ENCODE results near the gene MGRN1. TPM values are rescaled to one million over a fixed set of nuclear protein-coding genes. Genes with fewer than 3 reads are reported as not detected.

Gene MGRN1
- total RNA-seq, 4 donors from 2014 or later: 37.5 to 59.1 (median 42.7) TPM

DNA sequence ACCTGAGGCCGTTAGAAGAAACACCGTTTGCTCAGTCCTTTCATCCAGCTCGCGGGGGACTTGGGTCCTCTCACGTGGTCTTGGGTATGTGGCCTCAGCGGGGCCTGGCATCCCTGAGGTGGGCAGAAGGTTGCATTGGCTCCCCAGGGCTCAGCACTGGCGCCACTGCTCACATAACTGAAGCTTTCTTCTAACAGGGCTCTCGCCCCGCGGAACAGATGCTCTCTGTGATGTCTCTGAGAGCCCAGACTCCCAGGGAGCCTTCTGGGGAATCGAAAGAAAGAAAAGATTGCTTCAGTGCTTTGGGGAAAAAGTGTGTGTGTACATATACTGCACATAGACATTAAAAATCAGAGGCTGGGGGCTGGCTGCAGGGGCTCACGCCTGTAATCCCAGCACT, 10.1 kb downstream of the MGRN1 start:
- WGBS, 2 donors: 63 to 68% methylated on average over 12 of the region's 12 CpGs

DNA sequence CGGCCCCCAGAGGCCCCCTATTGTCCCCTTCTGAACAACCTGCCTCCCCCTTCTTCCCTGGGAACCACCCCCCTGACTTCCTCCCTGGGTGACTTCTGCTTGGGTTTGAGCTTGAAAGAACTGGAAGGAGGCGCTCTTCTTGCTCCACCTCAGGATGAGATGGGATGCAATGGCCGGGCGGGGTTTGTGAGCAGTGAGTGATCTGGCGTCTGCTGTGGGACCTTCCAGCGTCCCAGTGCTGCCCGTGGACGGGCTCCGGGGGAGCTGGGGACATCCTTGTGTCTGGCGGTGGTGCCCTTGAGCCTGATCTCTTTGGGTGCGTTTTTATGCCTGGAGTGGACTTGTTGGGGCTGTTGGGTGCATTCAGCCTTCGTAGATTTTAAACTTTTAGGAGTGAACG, 11.6 kb downstream of the MGRN1 start:
- peaks cover 0 to 10% (median 0%) of the 10 kb centered on the region in 4 donors for H3K9me3 ChIP-seq
- peaks cover 0 to 31% (median 0%) of the 10 kb centered on the region in 3 donors for H3K36me3 ChIP-seq
- 85 to 86% methylated on average over 13 of the region's 13 CpGs for WGBS, 2 donors
- peaks cover 0 to 42% (median 11%) of the 10 kb centered on the region in 4 donors for H3K4me1 ChIP-seq
- no peaks in the 10 kb centered on the region for H3K27me3 ChIP-seq
- no peak for DNase-seq (ENCODE audit: low spot score in 2 of 2)
- no peak overlapping the region for H3K27ac ChIP-seq
- TF ChIP-seq POLR2A (IDR thresholded peaks at IDR 0.05) (no peak), EP300 (IDR thresholded peaks at IDR 0.05) (no peak)
- TF ChIP-seq, protein P1, sequence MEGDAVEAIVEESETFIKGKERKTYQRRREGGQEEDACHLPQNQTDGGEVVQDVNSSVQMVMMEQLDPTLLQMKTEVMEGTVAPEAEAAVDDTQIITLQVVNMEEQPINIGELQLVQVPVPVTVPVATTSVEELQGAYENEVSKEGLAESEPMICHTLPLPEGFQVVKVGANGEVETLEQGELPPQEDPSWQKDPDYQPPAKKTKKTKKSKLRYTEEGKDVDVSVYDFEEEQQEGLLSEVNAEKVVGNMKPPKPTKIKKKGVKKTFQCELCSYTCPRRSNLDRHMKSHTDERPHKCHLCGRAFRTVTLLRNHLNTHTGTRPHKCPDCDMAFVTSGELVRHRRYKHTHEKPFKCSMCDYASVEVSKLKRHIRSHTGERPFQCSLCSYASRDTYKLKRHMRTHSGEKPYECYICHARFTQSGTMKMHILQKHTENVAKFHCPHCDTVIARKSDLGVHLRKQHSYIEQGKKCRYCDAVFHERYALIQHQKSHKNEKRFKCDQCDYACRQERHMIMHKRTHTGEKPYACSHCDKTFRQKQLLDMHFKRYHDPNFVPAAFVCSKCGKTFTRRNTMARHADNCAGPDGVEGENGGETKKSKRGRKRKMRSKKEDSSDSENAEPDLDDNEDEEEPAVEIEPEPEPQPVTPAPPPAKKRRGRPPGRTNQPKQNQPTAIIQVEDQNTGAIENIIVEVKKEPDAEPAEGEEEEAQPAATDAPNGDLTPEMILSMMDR (IDR thresholded peaks at IDR 0.05): no peak
- no peak overlapping the region for H3K4me3 ChIP-seq

More for the DNA sequence above, 10.1 kb downstream of the MGRN1 start:
- Histone ChIP-seq H3K4me3 (no peak overlapping the region), H3K4me1 (peaks cover 0 to 28% (median 0%) of the 10 kb centered on the region in 4 donors), H3K27ac (no peak overlapping the region), H3K36me3 (peaks cover 0 to 35% (median 0%) of the 10 kb centered on the region in 3 donors), H3K9me3 (peaks cover 0 to 16% (median 0%) of the 10 kb centered on the region in 4 donors), H3K27me3 (no peaks in the 10 kb centered on the region)
- TF ChIP-seq, protein P1 (IDR thresholded peaks at IDR 0.05): no peak
- TF ChIP-seq POLR2A (IDR thresholded peaks at IDR 0.05): no peak
- TF ChIP-seq EP300 (IDR thresholded peaks at IDR 0.05): no peak
- no peak for DNase-seq (ENCODE audit: low spot score in 2 of 2)

DNA sequence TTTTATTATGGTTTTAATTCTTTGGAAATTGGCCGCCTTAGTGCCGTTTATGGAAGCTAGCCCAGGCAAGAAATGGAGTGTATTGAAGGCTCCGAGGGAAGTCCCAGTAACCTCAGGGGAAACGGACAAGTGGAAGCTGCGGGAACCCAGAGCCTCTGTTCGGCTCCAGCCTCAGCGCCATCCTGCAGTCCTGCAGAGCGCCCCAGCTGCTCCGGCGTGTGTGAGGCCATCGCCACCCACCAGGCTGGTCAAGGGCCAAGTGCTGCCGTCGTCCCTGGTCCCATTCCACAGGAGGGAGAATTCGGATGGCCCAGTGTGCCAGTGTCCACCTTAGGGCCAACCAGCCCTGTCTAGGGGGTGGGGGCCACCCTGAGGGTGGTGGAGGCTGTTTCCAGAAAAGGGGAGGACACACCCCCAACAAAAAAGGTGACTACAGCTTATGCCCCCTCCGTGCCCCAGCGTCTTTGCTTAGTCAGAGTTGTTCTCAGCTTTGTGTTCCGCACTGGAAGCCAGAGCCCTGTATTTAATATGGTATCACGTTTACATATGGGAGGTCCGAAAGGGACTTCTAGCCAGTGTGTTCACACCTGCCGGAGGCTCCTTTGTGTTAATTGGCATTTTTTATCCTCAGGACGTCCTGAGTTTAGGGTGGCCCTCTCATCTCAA, 13.0 kb downstream of the MGRN1 start:
- Histone ChIP-seq H3K36me3 (peaks cover 0 to 29% (median 0%) of the 10 kb centered on the region in 3 donors), H3K4me3 (no peak overlapping the region), H3K9me3 (no peaks in the 10 kb centered on the region), H3K27me3 (no peaks in the 10 kb centered on the region), H3K27ac (no peak overlapping the region), H3K4me1 (peaks cover 0 to 47% (median 11%) of the 10 kb centered on the region in 4 donors)
- TF ChIP-seq, protein P1 (IDR thresholded peaks at IDR 0.05): no peak
- TF ChIP-seq POLR2A (IDR thresholded peaks at IDR 0.05): no peak
- DNase-seq (ENCODE audit: low spot score in 2 of 2): no peak
- WGBS, 2 donors: 66 to 73% methylated on average over 21 of the region's 21 CpGs

DNA sequence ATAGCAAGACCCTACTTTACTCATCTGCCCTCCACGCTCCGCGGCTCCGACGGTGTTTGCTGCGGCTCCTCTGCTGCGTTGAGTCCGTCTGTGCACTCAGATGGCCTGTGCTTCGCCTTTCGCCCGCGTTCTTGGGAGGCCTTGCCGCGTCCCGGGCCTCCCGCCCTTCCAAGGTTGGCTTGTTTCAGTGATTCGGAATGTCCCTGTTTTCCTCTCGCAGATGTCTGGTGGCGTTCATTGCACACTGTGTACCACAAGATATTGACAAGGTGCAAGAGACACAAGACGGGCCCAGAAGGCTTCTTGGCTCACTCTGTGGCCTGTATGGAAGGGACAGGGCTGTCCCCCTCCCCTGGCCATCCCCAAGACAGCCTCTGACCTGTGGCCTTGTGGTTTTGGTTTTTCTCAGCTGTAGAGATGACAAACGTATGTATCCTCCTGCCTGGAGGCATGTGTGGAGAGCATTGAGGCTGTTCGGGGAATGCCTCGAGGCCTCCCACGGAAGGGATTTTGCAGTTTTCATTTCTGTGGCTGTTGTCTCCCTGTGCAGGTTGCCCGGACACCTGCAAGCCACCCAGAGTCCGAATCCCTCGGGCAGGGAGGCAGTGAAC, 15.4 kb downstream of the MGRN1 start:
- no peak for DNase-seq (ENCODE audit: low spot score in 2 of 2)
- no peak overlapping the region for H3K4me3 ChIP-seq
- H3K4me1 ChIP-seq: peaks cover 0 to 37% (median 11%) of the 10 kb centered on the region in 4 donors
- 83 to 85% methylated on average over 26 to 27 of the region's 27 CpGs for WGBS, 2 donors
- TF ChIP-seq POLR2A (IDR thresholded peaks at IDR 0.05) (no peak), EP300 (IDR thresholded peaks at IDR 0.05) (no peak)
- TF ChIP-seq, protein P1 (IDR thresholded peaks at IDR 0.05): no peak
- no peaks in the 10 kb centered on the region for H3K9me3 ChIP-seq
- H3K27ac ChIP-seq: peak overlapping the region in 1 of 4 donors; percentile 12
- H3K36me3 ChIP-seq: peaks cover 0 to 21% (median 0%) of the 10 kb centered on the region in 3 donors
- no peaks in the 10 kb centered on the region for H3K27me3 ChIP-seq
